T47D (cell line): ENCODE results near the gene N4BP2L2.
A peak's percentile ranks its signal among the peaks of the same experiment; 100 is the strongest.

Source experiments
- DNase-seq, 2 experiments: peaks; one replicate each; pipeline versions ENCODE4 v3.0.0 to v3.0.0-alpha.2; 2011 to 2012; ENCODE audit warnings: low read depth in 1 of 2, low spot score in 1 of 2
- JUND ChIP-seq: IDR thresholded peaks from 2 replicates; pipeline ENCODE4 v1.6.1; 2012; ENCODE audit warnings: low read depth
- in situ Hi-C: cut with HindIII; loops from 2 replicates; pipeline ENCODE4 v1.10.0; 2016; ENCODE audit warnings: low sequenced_read_pairs, low pct_unique_long_range_greater_than_20kb

N4BP2L2 gene

DNA sequence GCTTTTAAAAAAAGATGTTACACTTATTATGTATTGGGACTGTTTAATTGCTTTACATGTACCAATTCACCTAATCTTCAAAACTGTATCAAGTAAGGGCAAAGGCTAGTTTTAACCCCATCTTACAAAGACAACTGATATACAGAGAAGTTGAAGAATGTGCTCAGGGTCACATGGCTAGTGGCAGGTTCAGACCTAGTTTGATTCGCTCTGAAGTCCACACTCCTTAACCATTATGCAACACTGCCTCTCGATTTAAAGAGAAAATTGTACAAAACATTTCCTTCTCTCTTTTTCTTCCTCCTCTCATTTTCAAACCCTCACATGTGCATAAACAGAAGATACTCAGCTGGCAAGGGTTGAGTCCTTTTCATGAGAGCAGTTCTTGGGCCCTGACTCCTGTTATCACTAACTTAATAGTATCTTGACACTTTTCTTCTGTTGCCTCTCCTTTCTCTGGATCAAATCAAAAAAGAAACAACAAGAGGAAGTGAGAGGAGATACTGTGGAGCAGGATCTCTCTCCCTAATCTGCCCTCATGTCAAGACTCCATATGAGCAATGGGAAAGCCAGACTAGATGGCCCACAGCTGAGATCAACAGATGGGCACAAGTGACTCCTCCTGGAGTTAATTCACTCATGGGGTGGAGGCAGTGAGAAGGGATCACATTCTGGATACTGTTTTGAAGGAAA lies 91.7 kb downstream of the N4BP2L2 start:
- TF ChIP-seq JUND, result no peak
- in situ Hi-C loops, result no loop called here

DNA sequence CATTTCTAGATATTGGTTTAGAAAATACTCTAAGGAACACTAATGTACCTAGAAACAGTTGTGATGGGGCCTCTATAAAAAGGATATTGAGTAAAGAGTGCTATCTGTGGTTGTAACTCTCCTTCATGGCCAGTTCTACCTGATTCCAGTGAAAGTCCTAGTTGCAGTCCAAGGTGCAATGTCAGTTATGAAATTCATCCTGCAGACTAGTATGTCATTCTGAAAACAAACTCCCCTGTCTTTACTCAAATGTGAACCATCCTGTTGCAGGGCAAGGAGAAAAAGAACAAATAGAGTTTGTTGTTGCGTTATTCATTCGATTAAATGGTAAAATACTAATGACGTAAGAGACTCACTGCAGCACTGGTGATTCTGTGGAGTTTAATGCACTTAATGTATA lies 92.4 kb downstream of the N4BP2L2 start:
- no peak for DNase-seq
- in situ Hi-C loops, result no loop called here
- no peak for TF ChIP-seq JUND

More for the DNA sequence above, 91.7 kb downstream of the N4BP2L2 start:
- no peak for DNase-seq

DNA sequence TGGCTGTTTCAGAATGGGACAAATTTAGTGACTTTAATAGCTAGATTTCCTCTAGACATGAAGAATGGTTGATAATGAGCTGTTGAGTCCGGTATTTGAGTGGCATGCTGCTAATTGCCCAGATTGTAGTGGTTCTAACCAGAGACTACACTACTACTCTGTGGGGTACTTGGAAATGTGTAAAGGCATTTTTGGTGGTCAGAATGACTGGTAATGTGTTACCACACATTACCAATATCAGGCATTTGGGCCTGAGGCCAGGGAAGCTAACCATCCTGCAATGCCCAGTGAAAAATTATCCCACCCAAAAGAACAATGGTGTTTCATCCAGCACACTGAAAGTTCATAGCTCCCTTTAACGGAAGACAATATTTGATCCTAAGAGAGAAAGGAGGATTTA lies 93.1 kb downstream of the N4BP2L2 start:
- DNase-seq, result no peak
- in situ Hi-C loops, result no loop called here
- no peak for TF ChIP-seq JUND

DNA sequence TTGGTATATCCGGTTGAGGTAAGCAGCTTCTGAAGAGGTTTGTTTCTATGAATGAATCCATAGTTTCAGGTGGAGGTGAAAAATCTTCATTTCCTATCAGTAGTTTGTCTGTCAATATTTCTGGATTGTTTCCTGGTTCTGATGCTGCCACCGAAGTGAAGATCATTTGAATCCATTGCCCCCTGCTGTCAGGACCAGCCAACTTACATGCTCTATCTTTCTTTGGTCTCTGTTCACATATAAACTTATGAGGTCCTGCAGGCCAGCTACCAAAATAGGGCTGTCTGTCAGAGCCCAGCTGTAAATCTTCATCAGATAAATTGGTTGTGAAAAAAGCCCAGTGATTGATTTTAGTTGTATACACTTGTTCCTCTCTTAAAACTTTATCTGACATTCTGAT lies 95.5 kb downstream of the N4BP2L2 start:
- DNase-seq, result peak in 1 of 2 experiments; percentile 30
- no peak for TF ChIP-seq JUND
- in situ Hi-C loops, result no loop called here

DNA sequence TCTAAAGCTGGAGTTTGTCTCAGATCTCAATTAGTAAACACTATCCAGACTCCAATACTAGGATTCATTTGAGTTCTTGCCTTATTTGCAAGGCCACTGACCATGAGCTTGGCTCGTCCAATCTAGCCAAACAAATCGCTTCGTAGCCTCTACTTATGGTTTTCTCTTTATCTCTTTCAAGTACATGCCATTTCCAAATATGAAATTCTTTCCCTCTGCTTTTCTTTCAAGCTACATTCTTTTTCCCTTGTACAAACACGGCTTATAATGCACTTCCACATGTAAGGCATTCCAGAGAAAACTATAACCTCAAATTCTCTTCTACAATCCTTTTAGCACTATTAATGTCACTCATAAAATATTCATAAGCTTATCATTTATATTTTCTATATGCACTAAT lies 99.7 kb downstream of the N4BP2L2 start:
- DNase-seq, result no peak
- in situ Hi-C loops, result no loop called here
- TF ChIP-seq JUND, result no peak

DNA sequence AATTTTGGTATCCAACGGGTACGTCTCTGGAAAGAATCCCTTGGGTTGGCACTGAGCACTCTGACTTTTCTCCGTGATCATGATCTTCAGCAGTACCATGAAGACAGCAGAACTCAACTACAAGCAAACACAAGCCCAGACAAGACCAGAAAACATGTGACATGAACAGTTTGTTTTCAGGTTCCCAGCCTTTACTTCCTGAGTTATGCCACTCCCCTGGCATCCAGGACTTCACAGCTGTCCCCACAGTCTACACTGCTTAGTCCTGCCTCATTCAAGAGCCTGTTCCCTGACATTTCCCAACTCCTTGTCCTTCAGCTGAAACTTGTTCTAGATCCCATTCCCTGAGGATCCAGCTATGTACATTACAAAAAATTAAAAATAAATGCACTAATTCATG lies 105.7 kb downstream of the N4BP2L2 start:
- in situ Hi-C loops, result no loop called here
- TF ChIP-seq JUND, result no peak
- peak in 1 of 2 experiments; percentile 2 for DNase-seq

DNA sequence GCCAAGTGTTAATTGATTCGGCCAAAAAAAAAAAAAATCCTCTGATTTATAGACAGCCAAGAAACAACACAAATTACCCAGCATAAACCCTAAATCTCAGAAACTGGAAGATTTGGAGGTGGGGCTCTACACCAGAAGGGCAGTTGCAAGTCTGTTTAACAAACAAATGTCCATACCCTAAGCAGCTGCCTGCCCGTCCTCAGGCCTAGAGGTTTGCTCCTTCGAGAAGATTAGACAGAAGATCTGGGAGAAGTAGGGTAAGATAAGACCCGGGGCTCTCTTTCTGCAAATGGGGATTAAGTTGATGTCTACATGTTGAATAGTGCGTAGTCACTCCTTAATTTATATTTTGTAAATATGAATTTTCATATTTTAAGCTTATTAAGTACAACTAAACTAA lies 107.2 kb downstream of the N4BP2L2 start:
- in situ Hi-C loops, result no loop called here
- TF ChIP-seq JUND, result no peak
- DNase-seq, result no peak

DNA sequence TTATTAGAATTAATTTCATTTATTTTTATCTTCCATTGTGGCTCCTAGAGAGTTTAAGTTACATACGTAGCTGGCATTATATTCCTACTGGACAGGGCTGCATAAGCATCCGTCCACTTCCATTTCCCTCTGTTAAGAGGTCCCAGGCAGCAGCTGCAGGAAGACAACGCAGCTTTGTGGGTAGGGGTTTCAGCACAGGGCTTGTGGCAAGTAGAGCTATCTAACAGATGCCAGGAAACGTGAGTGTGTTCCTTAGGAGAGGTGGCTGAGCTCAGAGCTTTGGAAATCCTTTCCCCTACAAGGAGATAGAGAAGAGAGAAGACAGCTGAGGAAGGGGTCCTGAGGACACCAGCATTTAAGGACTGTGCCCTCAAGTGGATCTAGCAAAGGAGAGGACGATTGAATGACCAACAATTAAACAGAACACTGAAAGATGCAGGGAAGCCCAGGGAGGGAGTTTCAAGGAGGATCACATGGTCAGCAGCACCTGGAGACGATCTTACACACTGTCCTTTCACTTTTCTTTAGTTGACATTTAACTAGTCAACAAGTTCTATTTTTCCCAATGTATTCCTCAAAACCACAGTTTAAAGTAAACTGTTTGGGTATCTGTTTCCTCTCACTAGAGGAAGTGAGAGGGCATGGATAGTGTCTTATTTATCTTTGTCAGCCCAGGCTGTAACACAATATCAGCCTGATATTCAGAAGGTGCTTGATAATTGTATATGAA lies 108.4 kb downstream of the N4BP2L2 start:
- TF ChIP-seq JUND, result no peak
- in situ Hi-C loops, result no loop called here
- no peak for DNase-seq

DNA sequence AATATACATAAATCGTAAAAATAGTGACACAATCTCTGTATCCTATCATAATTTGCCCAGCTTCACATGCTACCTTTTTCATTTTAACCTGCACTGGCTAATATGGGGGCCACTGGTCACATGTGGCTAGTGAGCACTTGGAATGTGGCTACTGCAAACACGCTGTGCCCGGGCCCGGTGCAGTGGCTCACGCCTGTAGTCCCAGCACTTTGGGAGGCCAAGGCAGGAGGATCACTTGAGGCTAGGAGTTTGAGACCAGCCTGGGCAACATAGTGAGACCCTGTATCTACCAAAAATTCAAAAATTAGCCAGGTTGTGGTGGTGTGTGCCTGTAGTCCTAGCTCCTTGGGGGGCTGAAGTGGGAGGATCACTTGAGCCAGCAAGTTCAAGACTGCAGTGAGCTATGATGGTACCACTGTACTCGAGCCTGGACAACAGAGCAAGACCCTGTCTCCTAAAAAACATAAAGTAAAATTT lies 109.1 kb downstream of the N4BP2L2 start:
- in situ Hi-C loops, result no loop called here
- TF ChIP-seq JUND, result no peak
- DNase-seq, result no peak

DNA sequence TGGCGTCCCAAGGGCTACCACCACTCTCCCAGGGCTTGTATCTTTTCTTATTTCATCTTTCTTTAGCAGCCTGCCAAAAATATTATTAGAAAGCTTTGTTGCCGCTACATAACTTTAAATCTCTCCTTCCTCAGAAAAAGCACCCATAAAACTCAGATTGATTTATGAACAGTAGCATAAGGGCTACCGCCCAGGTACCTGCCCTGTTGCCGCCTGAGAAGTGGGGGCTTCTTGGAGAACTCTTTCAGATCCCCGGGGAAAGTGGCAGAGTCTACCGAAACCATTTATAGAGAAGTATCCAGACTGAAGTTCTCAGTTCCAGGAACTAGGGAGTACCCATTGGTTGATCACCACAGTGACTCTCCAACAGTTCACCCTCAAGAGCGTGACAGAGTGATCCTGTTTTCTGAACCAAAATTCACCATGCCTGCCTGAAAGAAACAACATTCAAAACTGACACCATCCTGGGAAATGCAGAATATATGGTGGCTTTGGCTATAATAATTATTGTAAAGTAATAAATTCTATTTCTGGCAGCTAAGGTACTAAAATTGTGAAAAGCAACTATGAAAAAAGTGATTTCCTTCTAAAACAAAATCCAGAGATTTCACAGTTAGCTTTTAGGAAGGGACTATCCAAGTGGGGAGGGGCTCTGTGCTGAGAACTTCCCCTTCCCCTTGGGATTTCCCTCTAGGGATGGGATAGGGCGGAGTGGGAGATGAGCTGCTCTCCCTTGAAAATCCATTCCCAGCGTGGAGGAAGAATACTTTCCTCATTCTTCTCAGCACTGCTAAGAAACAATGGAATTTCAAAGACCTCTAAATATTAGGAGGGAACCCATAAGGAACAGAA lies 109.8 kb downstream of the N4BP2L2 start:
- no peak for TF ChIP-seq JUND
- in situ Hi-C loops, result no loop called here
- DNase-seq, result no peak

DNA sequence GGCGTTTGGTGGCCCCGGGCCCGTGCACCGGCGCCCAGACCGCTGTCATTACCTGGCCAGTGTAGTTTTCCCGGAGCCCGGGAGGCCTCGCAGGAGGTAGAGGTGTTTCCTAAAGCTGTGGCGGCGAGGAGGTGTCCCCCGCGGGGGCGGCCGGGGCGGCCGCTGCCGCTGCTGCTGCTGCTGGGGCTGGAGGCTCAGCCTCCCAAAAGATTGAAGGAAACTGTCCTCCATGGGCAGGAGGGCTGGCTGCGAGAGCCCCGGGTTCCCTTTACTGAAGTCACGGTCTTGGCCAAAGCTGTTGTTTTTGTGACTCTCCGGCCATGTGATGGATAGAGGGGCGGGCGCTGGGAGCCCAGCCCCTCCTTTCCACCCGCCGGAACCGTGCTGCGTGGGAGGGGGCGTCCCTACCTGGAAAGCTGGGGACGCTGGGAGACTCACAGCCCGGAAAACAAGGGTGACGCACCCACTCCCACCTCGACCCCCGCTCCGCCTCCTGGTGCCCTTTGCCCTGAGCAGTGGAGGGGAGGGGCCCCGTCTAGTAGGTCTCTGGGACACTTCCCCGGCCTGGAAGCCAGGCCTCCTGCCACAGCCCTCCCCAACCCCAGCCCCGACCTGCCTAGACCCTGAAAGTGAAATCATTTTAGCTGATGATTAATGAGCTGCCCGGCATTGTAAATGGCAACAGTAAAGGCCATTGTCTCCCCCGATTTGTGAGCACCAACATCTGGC lies 110.6 kb downstream of the N4BP2L2 start, which contains the start of gene N4BP2L1:
N4BP2L1 (minus strand) TSS at position 279 of the 729 bp plus-strand sequence; CDS start at position 231, 48 bp downstream.
- TF ChIP-seq JUND, result no peak
- peak in 1 of 2 experiments; percentile 27 for DNase-seq
- in situ Hi-C loops, result no loop called here
